GM18499 (cell line): ENCODE results near the gene FAM217B.

ENCODE experiments used
- ATAC-seq: cut with Tn5 transposase; IDR thresholded peaks from one replicate; pipeline ENCODE4 v1.9.1; 2021; ENCODE audit warnings: moderate number of reproducible peaks; ENCODE audit not compliant: insufficient read depth, unreplicated experiment

Gene FAM217B

DNA sequence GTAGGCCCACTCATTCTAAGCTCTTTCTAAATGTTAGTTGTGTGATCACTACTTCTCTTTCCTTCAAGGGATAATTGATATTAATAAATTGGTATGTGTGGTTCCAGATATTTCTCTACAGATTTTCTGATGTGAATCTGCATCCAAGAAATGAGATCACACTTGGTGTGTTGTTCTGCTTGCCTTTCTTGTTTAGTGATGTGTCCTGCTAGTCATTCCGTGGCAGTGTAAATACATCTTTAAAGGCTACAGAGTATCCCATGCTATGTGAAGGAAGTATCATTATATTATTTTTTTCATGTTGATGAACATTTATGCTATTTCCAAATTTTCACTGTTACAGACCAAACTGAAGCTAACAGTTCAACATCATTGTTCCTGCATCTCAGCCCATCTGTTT is 31.2 kb downstream of the FAM217B start:
- no peak for ATAC-seq

DNA sequence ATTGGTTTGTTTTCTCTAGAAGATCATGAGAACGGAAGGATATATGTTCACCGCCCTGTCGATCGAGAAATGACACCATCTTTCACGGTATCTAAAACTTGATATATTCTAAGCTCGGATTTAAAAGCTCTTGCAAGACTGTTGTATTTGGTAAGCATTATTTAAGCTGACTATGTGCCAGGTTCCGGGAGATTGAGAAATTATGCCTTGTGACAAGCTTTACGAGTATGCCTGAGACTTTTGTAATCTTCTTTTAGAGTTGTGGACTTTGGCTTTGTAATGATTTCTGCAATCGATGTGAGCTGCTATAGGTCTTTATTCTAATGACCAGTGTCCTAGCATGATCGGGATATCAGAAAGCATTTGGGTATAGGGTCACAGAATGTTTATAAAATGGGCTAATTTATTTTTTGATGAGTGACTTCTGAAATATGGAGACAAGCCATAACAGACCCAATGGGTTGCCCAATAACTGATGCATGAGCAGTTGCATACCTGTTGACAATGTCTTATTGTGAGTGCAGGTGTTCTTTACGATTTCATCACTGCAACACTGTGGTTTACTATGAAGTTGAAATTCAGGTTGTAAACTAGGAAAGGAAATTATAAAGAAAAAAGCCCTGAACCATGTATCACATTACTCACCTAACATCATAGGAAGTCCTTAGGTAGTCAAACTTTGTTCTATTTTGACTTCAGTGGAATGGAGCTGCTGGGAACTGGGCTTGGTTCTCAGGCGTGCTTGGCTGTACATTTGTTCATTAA is 32.0 kb downstream of the FAM217B start:
- no peak for ATAC-seq

DNA sequence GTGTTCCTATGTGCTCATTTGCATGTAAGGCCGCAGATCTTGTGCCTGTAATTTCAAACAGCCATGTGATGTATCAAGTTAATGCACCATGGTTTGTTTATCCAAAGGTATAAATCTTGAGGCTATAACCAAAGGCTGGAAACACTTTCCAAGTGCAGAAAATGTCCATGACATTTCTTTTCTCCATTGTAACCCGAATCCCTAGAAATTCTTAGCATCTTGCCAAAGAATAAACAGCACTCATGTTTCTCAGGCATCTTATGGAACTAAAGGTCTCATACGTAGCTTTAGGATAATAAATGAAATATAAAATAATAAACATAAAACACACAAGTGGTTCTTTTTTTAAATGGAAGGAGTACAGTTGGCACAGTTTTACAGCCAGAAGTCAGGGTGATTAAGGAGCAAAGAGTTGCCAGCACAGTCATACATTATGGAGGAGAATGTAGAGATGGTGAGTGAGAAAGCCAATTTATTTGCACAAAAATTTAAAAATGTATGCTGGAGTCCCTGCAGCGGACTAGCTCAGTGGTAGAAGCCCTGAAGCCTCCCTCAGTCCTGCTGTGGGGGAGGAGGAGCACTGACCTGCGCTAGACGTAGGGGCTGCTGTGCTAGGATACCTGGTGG is 36.1 kb downstream of the FAM217B start:
- no peak for ATAC-seq

DNA sequence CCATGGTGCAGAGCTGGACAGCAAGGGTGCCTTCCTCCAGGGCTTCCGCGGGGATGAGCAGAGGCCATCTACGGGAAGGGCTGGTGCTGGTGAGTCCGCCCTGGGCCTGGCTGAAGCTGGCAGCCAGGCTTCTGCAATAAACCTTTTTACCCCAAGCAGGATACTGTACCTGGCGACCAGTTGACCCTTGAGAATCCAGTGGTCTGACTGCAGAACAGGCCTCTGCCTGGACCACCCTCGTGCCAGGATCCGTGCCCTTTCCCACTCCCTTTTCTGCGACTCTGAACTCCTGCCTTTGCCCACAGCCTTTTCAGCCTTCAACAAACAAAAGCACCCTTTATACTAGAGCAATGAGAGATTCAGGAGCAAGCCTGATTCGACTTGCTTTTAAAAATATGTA is 36.9 kb downstream of the FAM217B start:
- no peak for ATAC-seq

DNA sequence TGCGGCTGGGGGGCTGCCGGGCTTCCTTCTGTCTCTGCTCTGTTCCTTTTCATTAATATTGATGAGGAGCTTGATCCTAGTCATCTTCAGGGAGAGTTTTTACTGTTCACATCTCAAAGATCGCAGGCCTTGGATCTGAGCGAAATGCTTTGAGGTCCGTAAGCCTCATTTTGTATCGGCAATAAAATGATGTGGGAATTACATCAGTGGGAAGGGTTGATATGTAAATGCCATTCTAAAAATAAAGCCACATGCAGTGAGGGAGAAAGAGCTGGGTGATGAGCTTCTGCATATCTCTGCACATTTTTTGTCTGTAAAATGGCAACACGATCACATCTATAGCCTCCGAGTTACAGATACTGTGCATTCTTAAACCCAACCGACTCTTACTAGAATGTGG is 42.9 kb downstream of the FAM217B start:
- ATAC-seq, result no peak

DNA sequence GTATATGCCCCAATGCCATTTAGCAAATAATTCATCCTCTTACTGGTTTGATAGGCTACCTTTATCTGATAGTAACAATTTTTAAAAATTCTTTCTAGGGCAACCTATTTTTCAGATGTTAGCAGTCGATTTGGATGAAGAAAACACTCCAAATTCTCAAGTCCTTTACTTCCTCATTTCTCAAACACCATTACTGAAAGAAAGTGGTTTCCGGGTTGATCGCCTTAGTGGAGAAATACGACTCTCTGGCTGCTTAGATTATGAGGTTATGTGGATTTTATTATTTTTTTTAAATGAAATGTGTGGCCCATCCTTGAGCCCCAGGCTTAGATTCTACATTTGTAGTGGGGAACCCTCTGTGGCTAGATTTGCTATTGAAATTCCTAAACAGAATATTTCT is 44.4 kb downstream of the FAM217B start:
- ATAC-seq, result no peak

DNA sequence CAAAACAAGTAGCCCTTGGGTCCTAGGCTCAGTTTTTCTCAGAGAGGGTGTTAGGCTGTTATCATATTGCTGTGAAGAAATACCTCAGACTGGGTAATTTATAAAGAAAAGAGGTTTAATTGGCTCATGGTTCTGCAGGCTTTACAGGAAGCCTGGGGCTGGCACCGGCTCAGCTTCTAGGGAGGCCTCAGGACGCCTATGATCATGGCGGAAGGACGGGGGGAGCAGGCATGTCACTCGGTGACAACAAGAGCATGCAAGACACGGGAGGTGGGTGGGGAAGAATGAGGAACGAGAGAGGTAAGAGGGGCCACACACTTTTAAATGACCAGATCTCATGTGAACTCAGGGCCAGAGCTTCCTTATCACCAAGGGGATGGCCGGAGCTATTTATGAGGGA is 45.0 kb downstream of the FAM217B start:
- ATAC-seq, result no peak

DNA sequence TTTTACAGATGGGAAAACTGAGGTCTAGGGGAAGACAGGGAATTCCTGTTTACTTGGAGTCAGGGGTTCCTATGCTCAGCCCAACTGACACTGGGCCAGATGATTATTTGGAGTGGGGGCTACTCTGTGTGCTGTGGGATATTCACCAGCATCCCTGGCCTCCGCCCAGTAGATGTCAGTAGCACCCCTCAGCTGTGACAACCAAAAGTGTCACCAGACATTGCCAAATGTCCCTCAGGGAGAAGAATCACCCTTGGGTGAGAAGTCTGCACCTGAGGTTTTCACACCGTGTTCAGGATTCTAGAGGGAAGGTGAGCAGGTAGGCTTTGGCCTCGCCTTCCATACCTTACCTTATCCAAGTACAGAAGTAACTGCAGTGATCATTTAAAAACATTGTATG is 45.7 kb downstream of the FAM217B start:
- no peak for ATAC-seq

DNA sequence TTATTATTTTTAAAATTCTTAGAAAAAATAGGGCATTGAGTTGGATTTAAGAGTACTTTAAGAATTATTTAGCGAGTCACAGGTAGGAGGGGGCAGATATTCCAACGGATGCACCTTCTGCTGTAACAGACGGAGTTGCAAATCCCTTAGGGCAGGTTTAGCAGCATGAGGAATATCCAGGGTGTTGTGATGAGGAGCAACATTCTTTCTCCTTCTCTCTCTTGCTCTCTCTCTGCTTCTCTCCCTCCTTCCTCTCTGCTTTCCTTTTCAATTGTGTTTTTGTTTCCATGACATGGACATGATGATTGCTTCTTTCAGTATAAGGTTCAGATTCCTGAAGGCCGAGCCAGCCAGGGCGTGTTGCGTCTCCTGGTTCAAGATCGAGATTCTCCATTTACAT is 46.9 kb downstream of the FAM217B start:
- ATAC-seq, result no peak

DNA sequence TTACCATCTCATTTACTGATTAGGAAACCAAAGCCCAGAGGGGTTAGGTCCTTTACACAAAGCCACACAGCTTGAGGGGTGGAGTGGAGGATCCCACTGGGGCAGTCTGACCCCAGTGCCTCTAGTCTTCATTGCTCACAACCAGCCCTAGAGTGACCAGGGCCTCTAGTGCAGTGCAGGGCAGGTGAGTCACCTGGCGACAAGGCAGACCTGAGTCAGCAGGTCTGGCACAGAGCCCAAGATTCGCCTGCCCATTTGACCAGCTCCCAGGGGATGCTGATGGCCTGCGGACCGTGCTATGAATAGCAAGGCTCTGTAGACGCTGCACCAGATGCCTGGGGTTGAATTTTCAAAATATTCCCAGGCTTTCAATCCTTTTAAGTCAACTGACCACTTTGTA is 48.0 kb downstream of the FAM217B start:
- no peak for ATAC-seq

DNA sequence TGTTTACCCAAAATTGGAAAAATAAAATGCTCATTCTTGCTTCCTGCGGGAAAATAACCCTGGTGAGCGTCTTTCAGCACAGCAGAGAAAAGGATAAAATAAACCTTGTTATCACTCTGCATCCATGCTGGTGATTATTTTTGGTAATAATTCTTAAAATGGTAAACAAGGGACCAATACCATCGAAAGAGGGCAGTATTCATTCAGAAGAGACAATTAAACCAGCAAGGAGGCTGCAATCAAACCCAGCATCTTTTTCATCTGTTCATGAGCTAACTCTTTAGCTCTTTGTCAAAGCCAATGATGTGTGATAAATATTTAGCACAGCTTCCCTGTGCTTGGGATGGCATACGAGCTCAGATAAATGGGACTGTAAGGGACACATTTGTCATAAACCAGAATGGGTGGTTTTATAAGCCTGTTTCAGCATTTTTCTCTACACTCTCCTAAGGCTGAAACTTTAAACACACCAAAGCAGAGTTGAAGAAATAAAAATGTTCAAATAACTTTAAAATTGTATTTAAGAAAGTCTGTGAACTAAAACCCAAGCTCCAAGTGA is 52.4 kb downstream of the FAM217B start:
- no peak for ATAC-seq

DNA sequence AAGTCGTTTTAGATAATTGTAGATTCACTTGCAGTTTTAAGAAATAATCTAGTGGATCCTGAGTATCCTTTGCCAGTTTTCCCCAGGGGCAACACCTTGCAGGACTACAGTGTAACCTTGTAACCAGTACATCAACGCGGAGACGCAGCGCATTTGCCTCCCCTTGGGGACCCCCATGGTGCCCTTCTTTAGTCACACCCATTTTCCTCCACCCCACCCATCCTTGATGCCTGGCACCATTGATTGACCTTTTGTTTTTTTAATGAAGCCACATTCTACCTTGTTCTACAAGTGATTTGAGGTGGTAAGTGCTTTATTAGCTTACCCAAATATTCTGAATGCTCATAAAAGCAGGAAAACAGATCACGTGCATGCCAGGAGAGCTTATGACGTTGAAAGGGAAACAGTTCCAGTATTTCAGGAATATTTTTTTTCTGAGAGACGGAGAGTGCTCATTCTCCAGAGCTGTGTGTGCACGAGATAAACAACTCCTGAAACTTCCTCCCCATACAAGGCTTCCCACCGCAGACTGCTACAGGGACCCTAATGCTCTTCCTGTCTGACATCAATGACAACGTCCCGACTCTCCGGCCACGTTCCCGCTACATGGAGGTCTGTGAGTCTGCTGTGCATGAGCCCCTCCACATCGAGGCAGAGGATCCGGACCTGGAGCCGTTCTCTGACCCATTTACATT is 53.7 kb downstream of the FAM217B start:
- no peak for ATAC-seq

DNA sequence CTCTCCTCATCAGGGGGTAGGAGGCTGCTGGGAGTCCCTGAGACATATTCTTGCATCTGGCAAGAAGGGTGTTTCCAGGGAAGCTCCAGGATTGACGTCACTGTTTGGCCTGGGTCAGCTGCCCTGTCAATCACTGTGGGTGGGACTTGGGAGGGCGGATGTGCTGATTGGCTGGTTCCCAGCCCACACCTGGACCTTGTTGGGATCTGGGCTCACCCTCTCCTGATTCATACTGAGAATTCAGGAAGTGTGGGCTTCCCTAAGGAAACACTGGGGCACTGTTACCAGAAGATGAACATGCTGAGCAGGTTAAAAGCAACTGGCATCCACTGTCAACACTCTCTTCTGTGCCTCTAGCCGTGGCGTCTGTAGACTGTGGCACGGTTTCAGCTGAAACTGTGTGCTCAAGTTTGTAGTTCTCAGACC is 54.5 kb downstream of the FAM217B start:
- ATAC-seq, result no peak

DNA sequence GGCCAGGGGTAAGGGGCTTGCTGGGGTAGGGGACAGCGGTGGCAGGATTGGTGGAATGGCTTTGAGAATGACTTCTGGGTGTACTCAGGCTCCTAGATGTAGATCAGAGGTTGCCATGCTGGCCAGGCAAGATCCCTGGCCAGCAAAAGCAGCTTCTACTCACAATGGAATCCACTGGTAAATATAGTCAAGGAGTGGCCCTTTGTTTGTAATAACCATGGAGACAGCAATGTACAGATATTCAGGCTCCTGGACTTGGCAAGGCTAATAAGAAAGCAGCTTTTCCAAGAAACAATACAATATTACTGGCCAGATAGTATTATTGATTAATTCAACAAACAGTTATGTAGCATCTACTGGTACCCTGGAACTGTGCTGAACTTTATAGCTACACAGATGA is 55.9 kb downstream of the FAM217B start:
- ATAC-seq, result no peak

DNA sequence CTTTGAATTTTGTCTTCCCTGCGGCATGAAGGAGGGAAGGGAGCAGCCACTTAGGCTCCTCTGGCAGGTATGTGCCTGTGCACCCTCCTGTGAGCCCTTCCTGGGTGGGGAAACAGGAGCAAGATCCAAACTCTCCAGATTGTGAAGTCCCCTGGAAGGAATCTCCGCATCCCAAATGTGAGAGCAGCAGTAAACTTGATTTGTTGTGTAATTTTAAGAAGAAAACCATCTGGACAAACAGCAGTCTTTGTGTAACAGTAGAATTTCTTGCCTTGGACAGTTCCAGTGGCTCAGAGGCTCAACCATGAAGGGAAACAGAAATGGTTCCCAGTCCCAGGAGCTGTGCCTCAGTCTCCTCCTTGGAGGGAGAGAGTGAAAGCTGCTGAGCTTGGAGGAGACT is 57.7 kb downstream of the FAM217B start:
- no peak for ATAC-seq
